ENCODE measurements around the gene MFSD12.

Gene MFSD12

DNA sequence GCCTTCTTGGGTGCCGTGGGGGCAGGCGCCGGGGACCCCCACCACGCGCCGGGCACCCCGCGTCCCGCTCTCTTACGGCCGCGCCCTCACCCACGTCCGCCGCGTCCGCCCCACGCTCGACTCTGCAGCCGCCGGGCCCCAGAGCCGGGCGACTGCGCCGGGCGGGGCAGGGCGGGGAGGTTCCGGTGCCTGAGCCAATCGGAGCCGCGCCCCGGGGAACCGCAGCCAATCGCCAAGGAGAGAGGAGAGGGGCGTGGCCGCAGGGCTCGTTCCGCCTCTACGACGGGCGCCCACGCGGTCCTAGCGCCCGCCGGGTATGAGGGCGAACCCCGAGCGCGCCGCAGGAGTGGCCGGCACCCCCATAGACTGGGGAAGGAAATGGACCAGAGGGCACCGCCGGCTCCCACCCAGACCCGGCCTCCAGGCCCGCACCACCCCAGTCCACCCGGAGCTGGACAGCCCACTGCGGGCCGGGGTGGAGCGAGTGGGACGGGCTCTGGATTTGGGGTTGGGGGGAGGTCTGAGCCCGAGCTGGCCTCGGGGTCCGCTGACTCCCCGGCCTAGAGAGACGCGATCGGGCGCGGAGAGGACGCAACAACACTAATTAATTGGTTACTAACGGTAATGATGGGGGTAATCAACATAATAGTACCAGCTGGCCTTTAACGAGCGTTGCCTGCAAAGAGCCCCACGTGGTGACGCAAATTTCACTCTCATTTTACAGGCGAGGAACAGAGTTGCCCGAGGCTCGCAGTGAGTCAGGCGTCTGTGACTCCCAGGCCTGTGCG, at the start of gene MFSD12:
Gene MFSD12 (minus strand): TSS at position 126 of the 788 bp plus-strand sequence. CDS start 183 bp downstream, outside the sequence.
- DNase-seq (ENCODE audit: low spot score) = peak; percentile 93

DNA sequence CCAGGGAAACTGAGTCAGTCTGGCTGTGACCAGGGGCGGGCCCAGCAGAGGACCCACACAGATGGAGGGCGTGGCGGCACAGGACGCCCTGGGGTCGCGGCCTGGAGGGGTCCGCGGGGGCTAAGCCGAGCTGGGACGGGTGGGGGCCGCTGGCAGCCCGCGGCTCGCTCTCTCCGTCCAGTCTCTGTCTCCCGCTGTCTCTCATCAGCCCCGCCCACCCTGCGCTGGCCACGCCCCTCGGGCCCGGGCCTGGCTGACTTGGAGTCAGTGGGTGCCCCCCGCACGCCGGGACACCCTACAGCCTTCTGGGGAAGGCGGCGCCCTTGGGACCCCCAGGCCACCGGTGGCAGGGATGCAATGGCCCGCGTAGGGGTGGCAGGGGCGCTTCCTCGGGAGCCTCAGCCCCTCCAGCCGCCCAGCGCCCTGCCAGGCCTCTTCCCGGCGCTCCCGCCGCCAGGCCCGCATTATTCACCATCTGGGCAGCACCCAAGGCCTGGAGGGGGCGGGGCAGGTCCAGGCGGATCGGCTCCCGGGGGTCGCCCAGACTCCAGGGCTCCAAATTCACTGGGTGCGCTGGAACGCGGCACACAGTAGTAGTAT, 49.4 kb upstream of the MFSD12 start, which contains the start of gene TBXA2R:
Gene TBXA2R (minus strand): TSS at position 186 of the 600 bp plus-strand sequence. CDS start 6,241 bp downstream, outside the sequence.
- peak; percentile 41 for DNase-seq (ENCODE audit: low spot score)

DNA sequence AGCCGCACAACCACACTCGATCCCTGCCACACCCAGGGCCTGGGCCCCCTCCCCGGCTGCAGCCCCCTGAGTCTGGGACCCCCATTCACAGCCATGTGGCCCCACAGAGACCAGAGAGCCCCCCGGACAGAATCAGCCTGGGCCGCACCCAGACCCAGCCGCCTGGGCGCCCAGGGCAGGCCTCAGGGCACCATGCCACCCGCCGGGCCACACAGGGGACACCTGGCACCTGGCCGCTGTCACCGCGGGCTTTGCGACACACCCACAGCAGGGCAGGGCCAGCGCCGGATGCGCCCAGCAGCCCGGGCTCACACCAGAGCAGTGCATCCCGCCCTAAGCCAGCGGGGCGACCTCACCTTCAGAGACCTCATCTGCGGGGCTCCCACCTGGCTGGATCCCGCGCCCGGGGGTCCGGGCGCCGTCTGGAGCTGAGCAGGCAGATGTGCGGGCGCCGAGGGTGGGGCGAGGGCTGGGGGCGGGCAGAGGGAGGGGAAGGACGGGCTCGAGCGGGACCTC, 48.8 kb upstream of the MFSD12 start:
- DNase-seq (ENCODE audit: low spot score) = peak; percentile 22

DNA sequence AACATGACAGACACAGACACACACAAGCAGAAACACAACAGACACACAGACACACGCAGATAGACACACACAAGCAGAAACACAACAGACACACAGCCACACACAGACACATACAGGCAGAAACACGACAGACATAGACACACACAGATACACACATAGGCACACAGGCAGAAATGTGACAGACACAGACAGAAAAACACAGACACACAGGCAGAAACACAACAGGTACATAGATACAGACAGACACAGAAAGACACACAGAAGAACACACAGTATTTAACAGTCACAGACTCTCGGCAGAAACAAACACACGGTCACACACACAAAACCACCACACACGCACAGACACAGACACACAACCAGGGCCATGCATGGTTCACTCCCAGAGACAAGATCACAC, 48.4 kb upstream of the MFSD12 start:
- DNase-seq (ENCODE audit: low spot score) = no peak

DNA sequence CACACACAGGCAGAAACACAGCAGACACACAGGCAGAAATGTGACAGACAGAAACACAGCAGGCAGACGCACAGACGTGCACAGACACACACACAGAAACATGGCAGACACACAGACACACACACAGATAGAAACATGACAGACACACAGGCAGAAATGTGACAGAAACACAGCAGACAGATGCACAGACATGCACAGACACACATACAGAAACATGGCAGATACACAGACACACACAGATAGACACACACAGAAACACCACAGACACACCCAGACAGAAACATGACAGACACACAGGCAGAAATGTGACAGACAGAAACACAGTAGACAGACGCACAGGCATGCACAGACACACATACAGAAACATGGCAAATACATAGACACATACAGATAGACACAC, 48.0 kb upstream of the MFSD12 start:
- no peak for DNase-seq (ENCODE audit: low spot score)

DNA sequence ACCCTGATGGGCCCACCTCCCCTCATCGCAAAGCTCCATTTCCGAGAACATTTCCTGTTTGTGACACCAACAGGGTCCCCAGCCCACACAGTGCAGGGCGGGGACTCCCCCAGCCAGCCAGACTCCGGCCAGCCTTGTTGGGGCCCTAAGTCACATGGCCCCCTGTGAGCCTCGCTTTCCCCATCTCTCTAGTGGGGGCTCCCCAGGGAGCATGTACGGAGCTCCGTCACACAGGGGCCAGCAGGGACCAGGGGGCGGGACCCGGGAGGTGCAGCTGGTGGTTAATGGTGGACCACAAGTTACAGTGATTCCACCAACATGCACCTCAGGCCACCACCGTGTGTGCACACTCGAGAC, 47.6 kb upstream of the MFSD12 start:
- DNase-seq (ENCODE audit: low spot score) = peak; percentile 54

DNA sequence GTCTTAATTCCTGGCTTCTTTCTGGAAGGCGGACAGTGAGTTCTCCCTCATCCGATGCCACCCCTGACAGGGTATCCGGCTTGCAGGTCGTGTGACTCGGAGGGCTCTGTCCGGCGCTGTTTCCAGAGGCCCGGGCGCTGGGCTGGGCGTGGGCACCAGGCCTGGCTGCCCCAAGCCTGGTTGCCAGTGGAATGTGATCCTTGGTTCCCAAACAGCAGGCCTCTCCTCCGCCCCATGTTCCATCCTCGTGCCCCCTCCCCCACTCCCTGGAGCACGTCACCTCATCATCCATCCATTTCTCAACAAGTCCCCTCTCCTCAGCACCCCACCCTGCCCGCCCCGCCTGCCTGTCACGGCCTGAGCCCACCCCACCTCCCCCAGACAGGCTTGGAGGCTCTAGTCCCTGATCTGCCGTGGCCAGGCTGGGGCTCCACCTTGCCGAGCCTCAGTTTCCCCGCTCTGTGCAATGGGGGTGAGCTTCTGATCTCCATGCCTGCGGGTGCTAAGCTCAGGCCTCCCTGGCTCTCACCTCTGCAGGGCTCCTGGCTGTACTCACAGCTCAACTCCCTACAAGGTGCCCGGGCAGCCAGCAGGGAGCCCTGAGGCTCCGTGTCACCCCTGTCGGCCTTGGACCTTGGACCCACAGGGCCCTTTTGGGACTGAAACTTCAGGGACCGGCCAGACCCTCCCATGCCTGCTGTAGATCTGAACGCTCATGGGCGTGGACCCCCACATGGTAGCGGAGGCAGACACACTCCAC, 47.0 kb upstream of the MFSD12 start:
- no peak for DNase-seq (ENCODE audit: low spot score)

DNA sequence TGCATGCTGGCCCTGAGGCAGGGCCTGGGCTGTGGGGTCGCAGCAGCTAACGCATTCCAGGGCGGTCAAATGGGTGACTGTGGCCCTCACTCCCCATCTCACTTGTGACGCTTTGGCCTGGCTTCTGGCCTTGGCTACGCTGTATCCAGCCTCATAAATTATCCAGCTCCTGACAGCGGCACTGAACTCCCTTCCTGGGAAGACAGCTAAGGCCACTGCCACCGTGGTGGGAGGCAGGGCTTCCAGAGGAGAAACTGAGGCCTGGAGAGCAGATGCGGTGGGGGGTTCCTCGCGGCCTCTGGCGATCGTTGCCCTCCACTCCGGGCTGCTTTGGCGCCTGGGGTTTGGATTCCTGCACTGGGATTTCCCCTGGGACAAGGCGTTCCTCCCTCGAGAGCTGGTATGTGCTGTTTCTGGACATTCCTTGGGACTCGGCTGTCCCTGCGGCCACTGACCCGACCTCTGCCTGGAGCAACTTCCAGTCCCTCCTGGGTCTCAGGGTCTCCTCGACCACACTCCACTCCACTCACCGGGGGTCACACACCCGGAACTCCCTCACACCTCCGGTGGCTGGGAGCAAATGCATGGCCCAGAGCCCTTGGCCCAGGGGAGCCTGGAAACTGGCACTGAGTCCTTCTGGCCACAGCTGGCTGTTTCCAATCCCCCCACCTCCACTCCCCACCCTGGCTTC, 45.9 kb upstream of the MFSD12 start:
- DNase-seq (ENCODE audit: low spot score) = no peak

DNA sequence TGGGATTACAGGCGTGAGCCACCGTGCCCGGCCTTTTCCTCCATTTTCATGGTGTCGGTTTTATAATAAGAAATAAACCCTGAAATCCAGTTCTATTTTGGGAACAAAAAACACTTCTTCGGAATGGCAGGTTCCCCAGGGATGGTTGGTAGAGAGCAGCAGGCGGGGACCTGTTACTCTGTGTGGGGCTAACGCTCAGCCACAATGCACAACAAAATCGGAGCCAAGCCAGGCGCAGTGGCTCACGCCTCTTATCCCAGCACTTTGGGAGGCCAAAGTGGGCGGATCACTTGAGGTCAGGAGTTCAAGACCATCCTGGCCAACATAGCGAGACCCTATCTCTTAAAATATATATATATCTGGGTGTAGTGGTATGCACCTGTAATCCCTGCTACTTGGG, 43.6 kb upstream of the MFSD12 start:
- no peak for DNase-seq (ENCODE audit: low spot score)

DNA sequence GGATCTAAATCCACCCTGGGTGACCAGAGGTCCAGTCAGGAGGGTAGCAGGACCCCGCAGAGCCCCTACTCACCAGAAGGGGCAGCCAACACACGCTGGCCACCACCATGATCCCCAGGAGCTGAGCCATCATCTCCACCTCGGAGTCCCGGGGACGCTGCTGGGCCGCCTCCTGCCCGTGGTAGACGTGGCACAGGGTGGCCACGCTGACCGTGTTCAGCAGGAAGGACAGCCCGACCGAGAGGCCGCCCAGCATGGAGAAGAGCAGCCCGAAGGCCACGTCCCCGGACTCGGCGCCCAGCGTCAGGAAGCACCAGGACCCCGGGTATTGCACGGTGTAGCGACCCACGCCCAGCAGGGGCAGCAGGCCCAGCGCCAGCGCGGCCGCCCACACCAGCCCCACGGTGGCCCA, 42.4 kb upstream of the MFSD12 start:
- no peak for DNase-seq (ENCODE audit: low spot score)

DNA sequence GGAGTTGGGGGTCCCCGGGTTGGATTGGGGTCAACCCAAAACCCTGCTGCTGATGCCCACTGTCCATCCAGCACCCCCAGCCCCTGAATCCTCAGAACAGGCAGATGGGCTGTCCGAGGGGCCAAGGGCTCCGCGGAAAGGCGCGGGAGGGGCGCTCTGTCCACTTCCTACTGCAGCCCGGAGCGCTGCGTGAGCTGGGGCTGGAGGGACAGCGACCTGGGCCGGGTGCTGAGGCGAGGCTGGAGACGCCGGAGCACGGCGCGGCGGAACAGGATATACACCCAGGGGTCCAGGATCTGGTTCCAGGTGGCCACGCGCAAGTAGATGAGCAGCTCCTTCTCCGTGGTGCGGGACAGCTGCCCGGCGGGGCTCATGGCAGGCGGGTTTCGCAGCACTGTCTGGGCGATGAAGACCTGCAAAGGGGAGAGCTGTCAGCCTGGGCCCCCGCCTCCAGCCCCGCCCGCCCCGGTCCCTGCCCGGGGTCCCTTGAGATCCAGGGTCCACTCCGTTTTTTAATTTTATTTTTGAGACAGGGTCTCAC, 38.2 kb upstream of the MFSD12 start:
- no peak for DNase-seq (ENCODE audit: low spot score)

DNA sequence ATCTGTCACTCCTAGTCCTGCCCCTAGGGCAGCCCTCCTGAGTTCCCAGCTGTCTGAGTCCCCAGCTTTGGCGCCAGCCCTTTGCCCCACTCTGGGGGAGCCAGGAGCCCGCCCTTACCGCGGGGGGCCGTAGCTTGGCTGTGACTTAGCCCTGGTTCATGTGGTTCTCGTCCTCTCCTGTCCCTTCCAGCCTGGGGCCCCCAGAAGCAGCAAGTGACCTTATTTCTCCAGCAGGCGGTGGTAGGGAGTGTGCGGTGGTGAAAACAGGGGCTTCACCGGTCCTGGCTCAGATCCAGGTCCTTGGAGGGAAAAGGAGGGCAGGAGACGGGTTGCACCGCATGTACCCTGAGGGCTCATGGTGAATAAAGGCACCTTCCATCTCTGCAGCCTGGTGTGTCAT, 35.8 kb upstream of the MFSD12 start:
- DNase-seq (ENCODE audit: low spot score) = no peak

DNA sequence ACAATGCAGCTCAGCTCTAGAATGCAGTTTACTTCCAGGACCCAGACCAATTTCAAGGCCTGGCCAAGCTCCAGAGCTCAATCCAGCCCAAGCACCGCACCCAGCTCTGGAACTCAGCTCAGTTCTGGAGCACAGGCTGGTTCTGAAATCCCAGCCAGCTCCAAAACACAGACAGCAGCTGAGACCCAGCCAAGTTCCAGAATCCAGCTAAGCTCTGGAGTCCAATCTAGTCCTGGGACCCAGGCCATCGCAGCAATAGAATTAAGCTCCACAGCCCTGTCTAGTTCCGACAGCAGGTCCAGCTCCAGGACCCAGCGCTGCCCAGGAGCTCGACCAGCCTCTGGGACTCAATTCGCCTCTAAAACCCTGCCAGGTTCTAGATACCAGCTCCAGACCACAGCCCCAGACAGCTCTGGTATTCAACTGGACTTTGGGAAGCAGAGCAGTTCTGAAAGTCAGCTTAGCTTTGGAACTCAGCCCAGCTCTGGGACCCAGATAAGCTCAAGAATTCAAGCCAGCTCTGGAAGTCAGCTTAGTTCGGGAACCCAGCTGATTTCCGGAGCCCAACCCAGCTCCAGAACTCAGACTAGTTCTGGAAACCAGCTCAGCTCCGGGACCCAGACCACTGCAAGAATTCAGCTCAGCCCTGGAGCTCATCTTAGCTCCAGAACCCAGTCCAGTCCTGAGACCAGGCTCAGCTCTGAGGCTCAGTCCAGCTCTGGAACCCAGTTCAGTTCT, 34.7 kb upstream of the MFSD12 start:
- no peak for DNase-seq (ENCODE audit: low spot score)

DNA sequence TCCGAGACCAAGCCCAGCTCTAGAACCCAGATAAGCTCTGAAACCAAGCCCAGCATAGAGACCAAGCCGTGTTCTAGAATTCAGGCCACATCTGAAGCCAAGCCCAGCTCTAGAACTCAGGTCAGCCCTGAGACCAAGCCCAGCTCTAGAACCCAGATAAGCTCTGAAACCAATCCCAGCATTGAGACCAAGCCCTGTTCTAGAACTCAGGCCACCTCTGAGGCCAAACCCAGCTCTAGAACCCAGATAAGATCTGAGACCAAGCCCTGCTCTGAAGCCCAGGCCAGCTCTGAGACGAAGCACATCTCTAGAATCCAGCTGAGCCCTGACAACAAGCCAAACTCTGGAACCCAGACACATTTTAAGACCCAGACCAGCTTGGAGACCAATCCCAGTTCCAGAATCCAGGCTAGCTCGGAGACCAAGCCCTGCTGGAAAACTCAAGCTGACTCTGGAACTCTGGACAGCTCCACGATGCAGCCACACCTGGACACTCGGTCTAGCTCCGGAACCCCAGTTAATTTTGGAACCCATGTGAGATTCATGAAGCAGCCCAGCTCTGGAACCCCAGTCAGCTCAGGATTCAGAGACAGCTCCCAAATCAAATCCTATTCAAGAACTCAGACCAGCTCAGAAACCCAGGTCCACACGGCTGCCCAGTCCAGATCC, 33.7 kb upstream of the MFSD12 start:
- no peak for DNase-seq (ENCODE audit: low spot score)

DNA sequence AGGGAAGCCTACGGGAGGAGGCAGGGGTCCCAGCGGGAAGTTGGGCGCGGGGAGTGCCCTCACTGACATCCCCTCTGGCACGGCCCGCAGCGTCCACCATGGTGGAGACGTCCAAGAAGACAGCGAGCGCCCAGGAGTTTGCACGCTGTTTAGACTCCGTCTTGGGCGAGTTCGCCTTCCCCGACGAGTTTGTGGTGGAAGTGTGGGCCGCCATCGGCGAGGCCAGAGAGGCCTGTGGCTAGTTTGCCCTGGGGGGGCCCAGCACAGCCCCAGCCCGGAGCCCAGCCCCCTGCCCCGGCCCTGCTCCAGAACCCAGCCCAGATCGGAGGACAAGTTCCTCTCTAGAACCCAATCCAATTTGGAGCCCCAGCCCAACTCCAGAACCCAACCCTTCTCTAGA, 32.6 kb upstream of the MFSD12 start:
- DNase-seq (ENCODE audit: low spot score) = no peak

DNA sequence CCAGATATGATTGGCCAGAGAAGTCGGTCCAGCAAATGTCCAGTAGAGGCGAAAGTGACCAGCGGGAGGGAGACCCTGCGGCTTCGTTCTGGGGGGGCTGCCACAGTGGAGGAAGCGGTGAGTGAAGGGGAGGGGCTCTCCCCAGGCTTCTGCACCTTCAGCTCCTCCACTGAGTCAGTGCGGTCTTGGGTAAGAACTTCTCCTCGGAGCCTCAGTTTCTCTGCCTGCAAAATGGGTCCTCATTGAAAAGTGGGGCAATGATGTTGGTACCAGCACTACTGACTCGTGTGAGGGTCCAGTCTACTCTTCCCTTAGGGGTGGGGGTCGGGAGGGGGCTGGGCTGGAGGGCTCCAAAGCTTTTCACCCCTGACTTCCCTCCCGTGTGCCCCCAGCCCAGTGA, 32.1 kb upstream of the MFSD12 start:
- DNase-seq (ENCODE audit: low spot score) = no peak

DNA sequence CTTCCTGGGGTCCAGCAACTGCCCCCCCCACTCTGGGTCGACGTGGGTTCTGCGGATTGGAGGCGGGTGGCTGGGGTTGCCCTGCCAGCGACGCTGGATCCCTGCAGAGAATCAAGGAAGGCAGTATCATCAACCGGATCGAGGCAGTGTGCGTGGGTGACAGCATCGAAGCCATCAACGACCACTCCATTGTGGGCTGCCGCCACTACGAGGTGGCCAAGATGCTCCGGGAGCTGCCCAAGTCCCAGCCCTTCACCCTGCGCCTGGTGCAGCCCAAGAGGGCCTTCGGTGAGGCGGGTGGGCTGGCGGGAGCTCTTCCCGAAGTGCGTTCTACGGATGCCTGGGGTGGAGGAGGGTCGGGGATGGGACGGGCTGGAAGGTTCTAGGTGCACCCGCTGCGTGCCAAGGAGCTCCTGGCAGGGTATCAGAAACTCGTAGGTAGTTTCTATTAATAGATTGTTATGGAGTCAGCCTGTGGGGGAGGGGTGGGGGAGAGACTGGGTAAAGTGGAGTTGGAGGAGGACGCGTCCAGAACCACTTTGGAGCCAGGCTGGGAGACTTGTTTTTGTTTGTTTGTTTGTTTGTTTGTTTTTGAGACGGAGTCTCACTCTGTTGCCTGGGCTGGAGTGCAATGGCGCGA, 29.4 kb upstream of the MFSD12 start:
- DNase-seq (ENCODE audit: low spot score) = no peak

DNA sequence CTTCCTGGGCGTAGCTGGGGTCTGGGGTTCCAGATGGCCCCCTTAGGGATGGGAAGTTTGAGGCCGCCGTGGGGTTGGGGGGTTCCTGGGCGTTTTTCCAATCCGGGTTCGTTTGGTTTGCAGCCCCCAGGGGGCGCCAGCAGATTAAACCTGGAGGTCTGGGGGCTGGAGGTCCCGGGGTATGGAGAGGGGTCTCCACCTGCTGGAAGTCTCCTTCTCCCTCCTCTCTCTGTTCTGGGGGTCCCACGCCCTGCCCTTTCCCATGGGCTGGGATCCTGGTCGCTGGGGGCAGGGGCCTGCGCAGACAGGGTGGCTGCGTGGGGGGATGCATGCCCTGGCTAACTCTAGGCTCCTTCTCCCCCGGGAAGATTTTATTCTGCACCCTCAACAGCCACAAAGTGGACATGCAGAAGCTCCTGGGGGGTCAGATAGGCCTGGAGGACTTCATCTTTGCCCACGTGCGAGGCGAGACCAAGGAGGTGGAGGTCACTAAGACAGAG, 28.8 kb upstream of the MFSD12 start:
- DNase-seq (ENCODE audit: low spot score) = peak; percentile 53

DNA sequence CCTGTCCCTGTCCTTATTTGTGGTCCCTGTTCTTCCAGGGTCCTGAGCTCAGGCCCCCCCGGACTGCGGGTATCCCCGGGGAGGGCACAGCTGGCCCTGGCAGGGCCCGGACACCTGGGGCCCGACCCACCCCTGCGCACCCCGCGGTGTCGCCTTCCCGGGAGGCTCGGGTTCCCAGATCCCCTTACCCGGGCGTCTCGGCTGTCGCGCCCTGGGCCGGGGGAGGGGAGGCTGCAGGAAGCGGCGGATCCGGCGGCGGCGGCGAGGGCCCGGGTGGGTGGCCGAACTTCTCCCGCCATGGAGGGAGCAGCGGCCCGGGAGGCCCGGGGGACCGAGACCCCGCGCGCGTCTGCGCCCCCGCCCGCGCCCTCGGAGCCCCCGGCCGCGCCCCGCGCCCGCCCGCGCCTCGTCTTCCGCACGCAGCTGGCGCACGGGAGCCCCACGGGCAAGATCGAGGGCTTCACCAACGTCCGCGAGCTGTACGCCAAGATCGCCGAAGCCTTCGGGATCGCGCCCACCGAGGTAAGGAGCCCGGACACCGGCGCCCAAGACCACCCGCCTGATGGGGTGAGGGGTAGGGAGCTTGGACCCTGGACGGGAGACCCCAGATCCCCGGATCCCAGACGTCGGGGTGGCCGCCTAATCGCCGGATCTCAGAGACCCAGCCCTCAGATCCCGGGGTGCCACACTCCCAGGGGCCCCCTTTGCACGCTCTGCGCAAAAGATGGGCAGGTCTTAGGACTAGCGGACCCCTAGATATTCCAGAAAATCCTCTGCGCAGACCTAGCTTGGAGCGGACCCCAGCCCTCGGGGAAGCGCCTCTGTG, 28.1 kb upstream of the MFSD12 start, which contains the start of gene GIPC3:
Gene GIPC3 (plus strand): TSS at position 178 of the 826 bp plus-strand sequence. CDS start 120 bp downstream, at position 298.
- DNase-seq (ENCODE audit: low spot score) = no peak
